Memory B cell (primary cell): ENCODE data around the gene AGRP.

ENCODE experiments used
- ATAC-seq: fragments of 150-1000 bp; cut with Tn5 transposase; 2 replicates; pipeline ENCODE4 v1.10.0; 2021; ENCODE audit warnings: low read depth, mild to moderate bottlenecking, moderate library complexity
- DNase-seq, 2 donors: peaks; one replicate each; pipeline ENCODE4 v3.0.0; 2022; ENCODE audit warnings: low spot score in 2 of 2
- H3K27ac Mint-ChIP-seq: one replicate; pipeline ENCODE4 v1.8.0; 2022; ENCODE audit warnings: mild to moderate bottlenecking, moderate library complexity, mixed read lengths
- H3K27me3 Mint-ChIP-seq: one replicate; pipeline ENCODE4 v1.8.0; 2022; ENCODE audit warnings: mixed read lengths
- H3K36me3 Mint-ChIP-seq: one replicate; pipeline ENCODE4 v1.8.0; 2022; ENCODE audit warnings: mild to moderate bottlenecking, mixed read lengths
- H3K4me1 Mint-ChIP-seq: one replicate; pipeline ENCODE4 v1.8.0; 2022; ENCODE audit warnings: mixed read lengths
- H3K4me3 Mint-ChIP-seq: one replicate; pipeline ENCODE4 v1.8.0; 2022; ENCODE audit warnings: mild to moderate bottlenecking, moderate library complexity, mixed read lengths
- H3K9me3 Mint-ChIP-seq: one replicate; pipeline ENCODE4 v1.8.0; 2022; ENCODE audit warnings: mixed read lengths

The AGRP gene, protein sequence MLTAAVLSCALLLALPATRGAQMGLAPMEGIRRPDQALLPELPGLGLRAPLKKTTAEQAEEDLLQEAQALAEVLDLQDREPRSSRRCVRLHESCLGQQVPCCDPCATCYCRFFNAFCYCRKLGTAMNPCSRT

DNA sequence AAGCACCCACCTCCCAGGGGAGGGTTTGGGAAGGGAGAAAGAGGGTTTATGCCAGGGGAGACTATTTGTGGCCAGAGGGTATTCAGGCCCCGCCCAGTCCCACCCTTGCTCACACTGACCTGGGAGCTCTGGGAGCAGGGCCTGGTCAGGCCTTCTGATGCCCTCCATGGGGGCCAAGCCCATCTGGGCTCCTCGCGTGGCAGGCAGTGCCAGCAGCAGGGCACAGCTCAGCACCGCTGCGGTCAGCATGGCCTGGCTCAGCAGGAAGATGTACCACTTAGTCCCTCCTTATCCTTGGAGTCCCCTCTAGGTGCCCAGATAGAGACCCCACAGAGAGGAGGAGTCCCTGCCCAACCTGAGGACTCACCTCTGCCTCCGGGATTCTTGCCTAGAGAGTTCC lies at the start of gene AGRP:
TSS of gene AGRP (minus strand) at position 398 of the 400 bp plus-strand sequence. CDS start at position 249, 149 bp downstream.
- no peak for DNase-seq
- Mint-ChIP-seq H3K27me3 (no peaks in the 10 kb centered on the region), H3K27ac (peak within 1 kb of the TSS; percentile 99), H3K9me3 (no peaks in the 10 kb centered on the region), H3K4me3 (peak within 1 kb of the TSS; percentile 97), H3K36me3 (peaks cover 4% of the 10 kb centered on the region), H3K4me1 (peaks cover 31% of the 10 kb centered on the region)
- no peak for ATAC-seq

GRCh38 chr16:67531247-67531646 lies 47.9 kb upstream of the AGRP start:
- peak in 1 of 2 donors; percentile 60 for DNase-seq
- peak overlapping the region; percentile 90 for H3K27ac Mint-ChIP-seq
- H3K4me3 Mint-ChIP-seq = peak overlapping the region; percentile 79
- H3K27me3 Mint-ChIP-seq = no peaks in the 10 kb centered on the region
- peaks cover 11% of the 10 kb centered on the region for H3K36me3 Mint-ChIP-seq
- no peaks in the 10 kb centered on the region for H3K9me3 Mint-ChIP-seq
- H3K4me1 Mint-ChIP-seq = peaks cover 46% of the 10 kb centered on the region
- ATAC-seq = peak; percentile 49

DNA sequence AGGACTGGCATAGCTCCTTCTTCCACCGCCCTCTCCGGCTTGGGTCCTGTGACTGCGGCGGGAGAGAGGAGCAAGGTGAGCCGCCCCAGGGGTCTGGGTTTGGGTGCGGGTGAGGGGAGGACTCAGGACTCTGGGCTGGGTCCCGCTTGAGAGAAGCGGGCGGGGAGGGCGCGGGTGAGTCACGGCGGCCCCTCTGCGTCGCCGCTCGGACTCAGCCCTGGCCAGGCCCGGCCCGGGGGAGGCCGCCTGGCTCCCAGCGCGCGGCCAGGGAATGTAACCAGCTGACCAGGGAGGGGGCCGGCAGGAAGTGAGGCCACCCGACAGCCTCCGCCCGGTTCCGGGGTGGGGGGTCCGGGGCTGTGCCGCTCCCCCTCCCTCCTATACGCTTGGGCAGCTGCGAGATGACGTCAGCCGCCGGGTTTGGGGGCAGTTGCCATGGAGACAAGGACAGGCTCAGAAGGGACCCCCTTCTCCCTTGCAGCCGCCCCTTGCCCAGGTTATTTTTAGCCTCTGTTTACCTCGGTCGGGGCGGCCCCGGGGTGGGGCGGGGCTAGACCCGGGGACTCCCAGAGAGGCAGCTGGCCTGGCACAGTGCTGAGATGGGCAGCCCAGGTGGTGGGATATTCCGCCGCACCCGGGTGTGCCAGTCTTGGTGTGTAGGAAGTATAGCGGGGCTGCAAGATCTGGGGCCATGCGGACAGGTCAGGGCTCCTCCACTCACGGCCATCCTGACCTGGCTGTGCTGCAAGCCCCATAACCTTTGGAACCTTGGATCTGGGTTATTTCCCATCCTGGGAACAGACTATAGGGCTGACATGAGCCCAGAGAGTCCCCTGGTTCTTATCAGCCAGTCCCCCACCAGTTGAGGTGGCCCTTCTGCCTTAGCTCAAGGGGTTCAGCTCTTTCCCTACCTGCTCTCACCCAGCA lies 46.9 kb upstream of the AGRP start:
- ATAC-seq (peak; percentile 68), DNase-seq (peak; percentile 83)
- peak overlapping the region; percentile 98 for H3K4me3 Mint-ChIP-seq

DNA sequence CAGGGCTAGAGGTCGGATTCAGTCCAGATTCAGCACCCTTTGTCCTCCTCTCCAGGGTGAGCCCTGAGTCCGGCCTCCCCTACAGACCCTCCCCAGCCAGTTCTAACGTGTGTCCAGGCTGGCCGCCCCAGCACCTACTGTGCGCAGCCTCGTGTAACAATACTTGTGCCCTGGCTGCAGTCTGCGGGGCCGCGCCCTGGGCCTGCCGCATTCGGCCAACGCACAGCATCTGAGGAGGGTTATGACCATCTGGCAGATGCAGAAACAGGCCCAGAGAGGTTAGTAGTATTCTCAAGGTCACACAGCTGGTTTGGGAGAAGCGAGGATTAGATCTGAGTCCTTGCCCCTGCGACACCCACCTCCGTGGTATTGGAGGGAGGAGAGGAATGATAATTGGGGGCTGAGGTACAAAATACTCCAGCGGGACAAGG lies 46.2 kb upstream of the AGRP start:
- H3K4me1 Mint-ChIP-seq = peaks cover 50% of the 10 kb centered on the region
- peak overlapping the region; percentile 98 for H3K4me3 Mint-ChIP-seq
- H3K36me3 Mint-ChIP-seq = peaks cover 10% of the 10 kb centered on the region
- ATAC-seq (peak; percentile 2), DNase-seq (no peak)
- no peaks in the 10 kb centered on the region for H3K9me3 Mint-ChIP-seq
- H3K27me3 Mint-ChIP-seq = no peaks in the 10 kb centered on the region
- peak overlapping the region; percentile 90 for H3K27ac Mint-ChIP-seq

More for the DNA sequence above, 46.9 kb upstream of the AGRP start:
- Mint-ChIP-seq H3K4me1 (peaks cover 46% of the 10 kb centered on the region), H3K9me3 (no peaks in the 10 kb centered on the region), H3K36me3 (peaks cover 11% of the 10 kb centered on the region), H3K27me3 (no peaks in the 10 kb centered on the region), H3K27ac (peak overlapping the region; percentile 90)

DNA sequence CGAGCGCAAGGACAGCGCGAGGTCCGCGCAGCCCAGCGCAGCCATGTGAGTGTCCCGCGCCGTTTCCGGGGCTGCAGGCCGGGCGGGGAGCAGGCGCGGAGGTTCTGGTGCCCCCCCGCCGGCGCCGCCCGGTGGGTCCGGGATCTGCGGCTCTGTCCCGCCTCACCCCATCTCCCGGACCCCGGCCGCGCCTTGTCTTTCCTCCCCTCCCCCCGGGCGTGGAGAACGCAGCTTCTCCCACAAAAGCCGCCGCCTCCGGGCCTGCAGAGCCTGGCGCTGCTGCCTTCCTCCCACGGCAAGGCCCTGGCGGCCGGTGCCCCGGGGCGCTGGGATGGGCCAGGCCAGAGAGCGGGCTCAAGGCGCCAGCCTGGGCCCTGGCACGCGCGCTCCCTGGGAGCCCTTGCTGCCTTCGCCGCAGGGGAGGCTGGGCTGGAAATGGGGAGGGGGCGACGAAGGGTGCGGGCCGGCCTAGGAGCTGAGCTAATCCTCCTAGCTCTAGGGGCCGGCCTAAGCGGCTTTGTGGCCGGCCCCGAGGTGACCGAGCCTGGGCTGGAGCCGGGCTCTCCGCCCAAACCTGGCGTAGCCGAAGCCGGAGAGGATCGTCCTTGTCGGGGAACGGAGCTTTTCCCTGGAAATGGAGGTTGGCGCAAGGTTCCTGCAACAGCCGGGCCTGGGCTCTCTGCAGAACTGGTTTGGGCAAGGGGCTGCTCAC lies 45.7 kb upstream of the AGRP start:
- ATAC-seq (no peak), DNase-seq (no peak)
- Mint-ChIP-seq H3K27ac (peak overlapping the region; percentile 90), H3K27me3 (no peaks in the 10 kb centered on the region), H3K36me3 (peaks cover 14% of the 10 kb centered on the region), H3K4me1 (peaks cover 54% of the 10 kb centered on the region), H3K4me3 (peak overlapping the region; percentile 98), H3K9me3 (no peaks in the 10 kb centered on the region)

DNA sequence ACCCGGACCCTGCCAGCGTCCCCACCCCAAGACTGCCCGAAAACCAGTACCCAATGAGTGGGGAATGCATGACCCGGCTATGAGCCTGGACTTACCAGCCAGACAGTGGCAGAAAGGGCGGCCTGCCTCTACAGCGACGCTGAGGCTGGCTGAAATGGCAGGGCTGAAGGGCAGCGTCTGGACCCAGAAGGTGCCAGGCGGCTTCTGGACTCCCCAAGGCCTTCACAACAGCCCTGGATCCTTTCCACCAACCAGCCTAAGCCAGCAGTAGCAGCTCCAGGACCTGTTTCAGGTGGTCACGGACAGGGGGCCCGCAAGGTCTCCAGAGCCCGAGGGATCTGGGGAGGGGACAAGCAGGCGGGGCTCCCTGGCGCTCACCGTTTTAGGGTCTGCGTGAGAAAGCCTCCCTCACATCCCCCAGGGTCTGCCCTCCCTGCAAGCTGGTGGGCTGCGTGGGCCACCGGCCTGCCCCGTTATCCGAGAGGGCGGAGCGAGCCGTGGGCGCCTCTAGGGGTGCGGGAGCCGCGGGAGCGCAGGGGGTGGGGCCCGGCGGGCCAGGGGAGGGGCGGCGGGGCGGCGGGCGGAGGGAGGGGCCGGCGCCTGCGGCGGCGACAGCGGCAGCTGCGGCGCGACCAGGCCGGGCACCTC lies 45.0 kb upstream of the AGRP start, which contains the start of gene RIPOR1:
TSS of gene RIPOR1 (plus strand) at position 608 of the 648 bp plus-strand sequence. CDS start 9,618 bp downstream, outside the sequence.
- DNase-seq = no peak
- Mint-ChIP-seq H3K27ac (peak within 1 kb of the TSS; percentile 90), H3K27me3 (no peaks in the 10 kb centered on the region), H3K4me3 (peak within 1 kb of the TSS; percentile 98), H3K9me3 (no peaks in the 10 kb centered on the region), H3K36me3 (peaks cover 11% of the 10 kb centered on the region), H3K4me1 (peaks cover 55% of the 10 kb centered on the region)
- peak; percentile 30 for ATAC-seq

GRCh38 chr16:67526149-67526791 lies 42.9 kb upstream of the AGRP start:
- ATAC-seq (no peak), DNase-seq (no peak)
- Mint-ChIP-seq H3K4me3 (peak overlapping the region; percentile 12), H3K36me3 (peaks cover 4% of the 10 kb centered on the region), H3K9me3 (no peaks in the 10 kb centered on the region), H3K27me3 (no peaks in the 10 kb centered on the region), H3K27ac (peak overlapping the region; percentile 33), H3K4me1 (peaks cover 50% of the 10 kb centered on the region)

DNA sequence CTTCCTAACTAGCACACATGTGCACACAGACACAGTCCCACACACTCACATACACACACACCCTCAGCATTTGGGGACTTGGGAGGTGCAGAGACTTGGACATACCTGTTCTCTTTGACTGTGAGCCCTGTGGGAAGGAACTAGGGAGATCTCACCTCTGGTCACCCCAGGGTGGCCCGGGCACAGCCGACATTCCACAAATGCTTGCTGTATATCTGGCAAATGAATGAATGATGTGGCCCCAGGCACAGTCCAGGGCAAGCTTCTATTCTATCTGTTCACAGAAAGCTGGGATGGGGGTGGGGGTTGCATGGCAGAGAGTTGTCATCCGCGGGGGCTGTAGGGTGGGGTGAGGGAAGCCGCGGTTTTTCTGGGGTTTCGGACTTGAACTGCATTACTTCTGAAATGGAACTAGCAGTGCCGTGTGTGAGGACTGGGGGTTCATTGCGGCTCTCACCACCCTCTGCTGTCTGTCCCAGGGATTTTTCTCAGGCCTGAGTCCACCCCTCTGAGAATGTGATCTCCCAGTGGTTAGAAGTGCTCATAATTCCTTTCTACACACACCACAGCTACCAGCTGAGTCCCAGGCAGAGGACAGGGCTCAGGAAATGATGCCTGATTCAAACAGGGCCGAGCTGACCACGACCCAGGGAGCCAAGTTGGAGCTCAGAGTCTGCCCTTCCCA lies 42.0 kb upstream of the AGRP start:
- Mint-ChIP-seq H3K9me3 (no peaks in the 10 kb centered on the region), H3K27ac (peak overlapping the region; percentile 71), H3K36me3 (peaks cover 4% of the 10 kb centered on the region), H3K4me3 (no peak overlapping the region), H3K27me3 (no peaks in the 10 kb centered on the region), H3K4me1 (peaks cover 49% of the 10 kb centered on the region)
- DNase-seq (no peak), ATAC-seq (no peak)

DNA sequence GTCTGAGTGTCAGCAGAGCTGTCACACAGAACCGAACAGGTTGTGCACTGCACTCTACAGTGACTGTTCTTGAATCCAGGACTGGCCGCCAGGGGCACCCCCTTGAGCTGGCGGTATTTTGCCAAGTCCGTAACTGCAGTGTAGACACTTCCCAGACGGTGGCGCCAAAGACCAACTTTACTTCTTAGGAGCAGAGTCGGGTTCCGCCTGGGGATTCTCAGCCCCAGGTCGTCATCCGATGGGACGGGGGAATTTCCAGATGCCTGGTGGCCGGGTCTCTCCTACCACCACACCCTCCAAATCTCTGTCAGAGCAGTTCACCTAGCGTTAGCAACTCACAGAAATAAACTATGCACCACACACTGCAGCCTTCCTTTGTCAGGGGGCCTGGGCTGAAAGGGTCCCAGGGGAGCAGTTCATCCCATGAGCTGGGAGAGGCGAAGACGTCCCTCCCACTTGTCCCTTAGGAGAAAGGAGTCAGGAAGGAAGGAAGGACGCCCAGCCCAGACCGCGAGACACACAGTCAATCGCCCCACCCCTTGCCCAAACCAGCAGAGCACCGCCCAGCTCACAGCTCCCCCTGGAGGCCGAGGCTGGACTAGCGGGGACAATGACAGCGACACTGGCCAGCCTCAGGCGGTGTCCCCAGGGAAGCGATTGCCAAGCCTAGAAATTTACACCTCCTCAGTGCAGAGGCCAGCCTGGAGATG lies 37.9 kb upstream of the AGRP start:
- ATAC-seq (peak; percentile 71), DNase-seq (peak; percentile 99)
- Mint-ChIP-seq H3K4me3 (peak overlapping the region; percentile 95), H3K36me3 (peaks cover 4% of the 10 kb centered on the region), H3K27me3 (no peaks in the 10 kb centered on the region), H3K27ac (peak overlapping the region; percentile 100), H3K9me3 (no peaks in the 10 kb centered on the region), H3K4me1 (peaks cover 65% of the 10 kb centered on the region)

- peak overlapping the region; percentile 100 for H3K27ac Mint-ChIP-seq
- H3K36me3 Mint-ChIP-seq = no peaks in the 10 kb centered on the region
- peaks cover 59% of the 10 kb centered on the region for H3K4me1 Mint-ChIP-seq
- no peaks in the 10 kb centered on the region for H3K9me3 Mint-ChIP-seq
- peak overlapping the region; percentile 92 for H3K4me3 Mint-ChIP-seq
- no peak for ATAC-seq
- no peak for DNase-seq
- H3K27me3 Mint-ChIP-seq = no peaks in the 10 kb centered on the region
Observed at GRCh38 chr16:67519242-67519641, 35.9 kb upstream of the AGRP start.

GRCh38 chr16:67518676-67519075 lies 35.3 kb upstream of the AGRP start:
- peaks cover 56% of the 10 kb centered on the region for H3K4me1 Mint-ChIP-seq
- no peaks in the 10 kb centered on the region for H3K36me3 Mint-ChIP-seq
- peak overlapping the region; percentile 100 for H3K27ac Mint-ChIP-seq
- H3K9me3 Mint-ChIP-seq = no peaks in the 10 kb centered on the region
- H3K27me3 Mint-ChIP-seq = no peaks in the 10 kb centered on the region
- peak overlapping the region; percentile 92 for H3K4me3 Mint-ChIP-seq
- ATAC-seq (no peak), DNase-seq (no peak)

DNA sequence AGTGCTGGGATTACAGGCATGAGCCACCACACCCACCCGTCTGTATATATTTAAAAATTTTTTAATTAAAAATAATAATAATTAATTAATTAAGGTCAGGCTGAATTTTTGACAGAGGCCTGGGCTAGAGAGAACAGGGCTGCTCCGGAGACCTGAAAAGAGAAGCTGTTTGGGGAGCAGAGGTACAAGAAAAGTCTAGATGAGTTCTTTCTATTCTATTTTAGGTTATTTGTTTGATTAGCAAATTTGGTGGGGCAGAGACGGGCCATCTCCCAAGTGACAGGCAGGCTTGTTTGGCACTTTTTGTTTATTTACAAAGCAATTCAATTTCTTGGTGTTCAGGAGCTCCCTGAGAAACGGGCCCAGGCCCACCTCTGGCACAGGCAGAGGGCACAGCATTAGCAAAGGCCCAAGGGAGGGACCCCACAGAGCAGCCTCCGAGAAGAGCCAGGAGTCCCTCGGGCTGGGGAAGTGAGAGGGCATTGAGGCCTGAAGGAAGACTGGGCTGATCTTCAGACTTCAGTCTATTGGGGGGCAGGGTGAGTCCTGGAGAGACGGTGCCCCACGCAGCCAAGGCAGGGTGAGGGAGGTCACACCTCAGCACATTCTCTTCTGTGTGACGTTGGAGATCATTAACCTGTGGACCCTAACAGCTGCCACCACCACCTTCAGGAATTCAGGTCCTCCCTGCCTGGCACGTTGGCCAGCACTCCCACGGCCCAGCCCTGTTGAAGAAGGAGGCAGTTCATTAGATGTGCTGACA lies 34.5 kb upstream of the AGRP start:
- ATAC-seq (peak; percentile 65), DNase-seq (peak; percentile 64 to 70)
- H3K27me3 Mint-ChIP-seq = no peaks in the 10 kb centered on the region
- peaks cover 54% of the 10 kb centered on the region for H3K4me1 Mint-ChIP-seq
- H3K4me3 Mint-ChIP-seq = peak overlapping the region; percentile 92
- H3K36me3 Mint-ChIP-seq = no peaks in the 10 kb centered on the region
- peak overlapping the region; percentile 100 for H3K27ac Mint-ChIP-seq
- H3K9me3 Mint-ChIP-seq = no peaks in the 10 kb centered on the region
